Ureter (tissue), 1 donor: ENCODE measurements around the gene AP5S1. TPM values are rescaled to one million over a fixed set of nuclear protein-coding genes. Genes with fewer than 3 reads are reported as not detected.
"Not testable (repeated sequence)": the region's sequence is repeated elsewhere in the genome, so short reads cannot be mapped to it uniquely, and the experiment has no call there.

Source experiments
- DNase-seq: peaks from one replicate; pipeline ENCODE4 v3.0.0-alpha.2; 2020; ENCODE audit warnings: low spot score
- total RNA-seq: library from RNA; stranded (reverse); gene quantifications from one replicate; pipeline ENCODE4 v1.2.4, GENCODE V29; 2023
- donor health status: DM: yes; HTN: yes; CAD: no.

AP5S1 gene
- total RNA-seq, 1 donor from 2014 or later = 13.6 TPM

DNA sequence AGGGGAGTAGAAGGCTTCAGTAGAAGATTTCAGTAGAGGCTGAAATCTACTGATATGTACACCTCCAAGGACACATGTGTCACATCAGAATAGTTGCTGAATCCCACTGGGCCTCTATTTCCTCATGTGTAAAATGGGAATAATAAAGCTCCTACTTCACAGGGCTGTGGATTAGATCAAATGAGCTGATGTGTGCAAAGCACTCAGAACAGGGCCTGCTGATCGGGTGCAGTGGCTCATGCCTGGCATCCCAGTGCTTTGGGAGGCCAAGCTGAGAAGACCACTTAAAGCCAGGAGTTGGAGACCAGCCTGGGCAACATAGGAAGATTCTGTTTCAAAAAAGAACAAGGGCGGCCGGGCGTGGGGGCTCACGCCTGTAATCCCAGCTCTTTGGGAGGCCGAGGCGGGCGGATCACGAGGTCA lies 8.1 kb upstream of the AP5S1 start:
- DNase-seq = no peak

DNA sequence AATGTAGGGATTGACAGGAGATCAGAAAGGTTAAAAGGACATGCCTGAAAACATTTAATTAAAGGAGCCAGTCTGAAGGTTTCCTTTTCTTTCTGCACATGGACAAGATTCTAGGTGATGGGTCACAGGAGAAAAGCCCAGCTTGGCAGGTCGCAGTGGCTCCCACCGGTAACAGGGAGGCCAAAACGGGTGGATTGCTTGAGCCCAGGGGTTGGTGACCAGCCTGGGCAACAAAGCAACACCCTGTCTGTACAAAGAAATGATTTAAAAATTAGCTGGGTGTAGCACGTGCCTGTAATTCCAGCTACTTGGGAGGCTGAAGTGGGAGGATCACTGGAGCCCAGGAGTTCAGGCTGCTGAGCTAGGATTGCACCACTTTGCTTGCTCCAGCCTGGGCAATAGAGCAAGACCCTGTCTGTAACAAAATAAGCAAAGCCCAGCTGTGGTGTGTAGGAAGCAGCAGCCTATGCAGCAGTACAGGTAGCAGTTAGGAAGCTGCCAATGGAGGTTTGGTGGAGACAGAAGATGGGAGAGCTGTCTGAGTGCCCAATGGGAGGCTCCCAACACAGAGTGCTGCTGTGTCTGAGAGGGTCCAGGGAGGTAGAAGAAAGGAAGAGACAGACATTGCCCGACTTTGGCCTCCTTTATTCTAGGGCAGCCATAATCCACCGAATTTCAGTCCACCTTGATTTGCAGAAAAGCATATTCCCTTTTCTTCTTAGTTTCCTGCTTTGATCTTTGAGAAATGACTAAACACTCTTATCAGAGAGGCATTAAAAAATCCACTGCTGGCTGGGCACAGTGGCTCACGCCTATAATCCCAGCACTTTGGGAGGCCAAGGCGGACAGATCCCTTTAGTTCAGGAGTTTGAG lies 7.1 kb upstream of the AP5S1 start:
- DNase-seq = no peak

DNA sequence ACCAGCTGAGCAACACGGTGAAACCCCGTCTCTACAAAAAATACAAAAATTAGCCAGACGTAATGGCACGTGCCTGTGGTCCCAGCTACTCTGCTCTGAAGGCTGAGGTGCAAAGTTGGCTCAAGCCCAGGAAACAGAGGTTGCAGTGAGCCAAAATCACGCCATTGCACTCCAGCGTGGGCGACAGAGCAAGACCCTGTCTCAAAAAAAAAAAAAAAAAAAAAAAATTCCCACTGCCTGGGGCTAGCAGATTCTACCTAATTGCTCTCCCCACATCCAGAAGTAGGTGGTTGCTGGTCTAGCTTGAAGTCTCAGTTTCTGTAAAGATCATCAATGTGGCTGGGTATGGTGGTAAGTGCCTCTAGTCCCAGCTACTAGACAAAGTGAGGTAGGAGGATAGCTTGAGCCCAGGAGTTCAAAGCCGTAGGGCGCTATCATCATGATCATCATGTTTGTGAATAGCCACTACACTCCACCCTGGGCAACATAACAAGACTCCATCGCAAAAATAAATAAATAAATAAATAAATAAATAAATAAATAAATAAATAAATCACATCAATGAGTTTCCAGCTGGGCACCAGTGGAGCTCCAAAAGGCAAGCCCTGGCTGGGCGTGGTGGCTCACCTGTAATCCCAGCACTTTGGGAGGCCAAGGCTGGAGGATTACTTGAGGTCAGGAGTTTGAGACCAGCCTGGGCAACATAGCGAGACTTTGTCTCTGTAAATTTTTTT lies 6.3 kb upstream of the AP5S1 start:
- DNase-seq = no peak

DNA sequence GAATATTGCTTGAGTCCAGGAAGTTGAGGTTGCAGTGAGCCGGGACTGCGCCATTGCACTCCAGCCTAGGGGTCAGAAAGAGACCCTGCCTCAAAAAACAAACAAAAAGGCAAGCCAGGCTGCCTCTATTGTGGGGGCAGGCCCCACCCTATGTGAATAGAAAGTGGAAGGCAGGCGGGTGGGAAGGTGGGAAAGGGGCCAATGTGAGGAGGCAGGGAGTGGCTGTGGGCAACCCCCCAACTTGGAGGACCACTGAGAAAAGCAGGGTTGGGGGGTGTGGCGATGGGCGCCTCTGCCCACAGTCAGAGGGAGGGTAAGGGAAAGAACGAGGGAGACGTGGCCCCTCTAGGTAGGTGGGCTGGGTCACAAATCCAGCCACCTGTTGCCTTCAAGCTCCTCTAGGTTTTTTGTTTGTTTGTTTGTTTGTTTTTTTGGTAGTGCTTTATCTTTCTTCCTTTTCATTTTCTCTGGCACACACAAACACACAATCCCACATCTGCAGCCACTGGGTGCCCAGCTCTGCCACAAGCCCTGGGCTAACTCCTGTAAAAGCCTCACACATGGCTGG lies 5.3 kb upstream of the AP5S1 start:
- DNase-seq = no peak

DNA sequence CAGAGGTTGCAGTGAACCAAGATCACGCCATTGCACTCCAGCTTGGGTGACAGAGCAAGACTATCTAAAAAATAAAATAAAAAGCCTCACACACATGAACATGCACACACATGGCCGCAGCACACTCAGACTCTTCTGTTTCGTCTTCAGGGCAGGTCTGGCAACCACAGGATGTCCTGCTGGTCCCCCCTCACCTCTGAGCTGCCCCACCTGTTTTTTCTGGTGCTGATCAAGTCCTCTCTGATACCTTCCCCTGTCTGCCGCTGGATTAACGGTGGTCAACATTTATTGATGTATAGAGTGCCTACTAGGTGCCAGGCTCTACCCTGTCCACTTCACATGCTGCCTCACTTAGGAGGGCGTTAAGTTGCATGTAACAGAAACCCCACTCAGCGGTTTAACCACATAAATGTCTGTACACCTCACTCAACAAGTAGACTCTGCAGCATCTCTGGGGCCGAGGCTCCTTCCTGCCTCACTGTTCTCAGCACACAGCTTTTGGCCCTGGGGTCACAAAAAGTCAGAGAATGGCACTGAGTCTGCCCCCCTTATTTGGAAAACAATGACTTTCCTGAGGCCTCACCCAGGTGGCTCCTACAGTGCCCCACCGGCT lies 4.5 kb upstream of the AP5S1 start:
- no peak for DNase-seq

DNA sequence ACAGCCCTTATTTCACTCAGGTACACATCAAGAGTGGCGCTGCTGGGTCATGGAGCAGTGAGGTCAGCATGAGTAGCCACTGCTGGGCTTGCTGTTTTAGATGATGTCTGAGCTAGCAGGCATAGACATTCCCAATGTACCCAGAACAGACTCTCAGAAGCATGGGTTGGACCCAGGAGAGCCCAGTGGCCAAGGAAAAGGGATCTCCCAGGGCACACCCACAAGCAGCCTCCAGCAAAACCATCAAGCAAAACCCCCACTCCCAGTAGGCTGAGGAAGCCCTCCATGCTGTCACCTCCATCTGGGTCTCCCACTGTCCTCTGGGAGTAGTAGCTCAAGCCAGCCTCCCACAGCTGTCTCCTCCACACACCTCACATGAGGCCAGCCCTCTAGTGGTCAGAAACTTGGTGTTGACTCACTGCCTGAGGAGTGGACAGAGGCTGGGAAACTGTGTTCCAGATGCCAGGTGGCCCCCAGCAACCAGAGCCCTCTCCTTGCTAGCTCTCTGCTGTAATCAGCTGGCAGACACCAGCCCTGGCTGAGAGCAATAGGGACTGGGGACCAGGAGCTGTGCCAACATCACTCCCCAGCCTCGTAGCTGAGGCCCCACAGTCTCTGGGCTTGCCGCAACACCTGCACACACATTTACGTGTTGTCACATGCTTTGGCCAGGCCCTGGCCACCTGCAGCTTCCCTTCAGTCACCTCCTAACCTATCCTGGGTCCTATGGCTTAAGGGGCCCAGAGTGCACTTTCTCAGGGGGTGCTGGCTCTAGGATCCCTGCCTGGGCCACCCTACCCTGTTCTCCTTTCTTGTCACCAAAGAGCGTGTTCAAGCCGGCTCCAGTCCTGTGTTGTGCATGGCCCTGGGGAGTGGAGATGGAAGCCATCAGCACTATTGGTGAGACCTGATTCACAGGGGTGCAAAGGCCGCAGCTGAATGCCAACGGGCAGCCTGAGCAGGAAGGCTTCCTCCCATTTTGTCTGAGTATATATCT lies 1.9 kb upstream of the AP5S1 start:
- no peak for DNase-seq

DNA sequence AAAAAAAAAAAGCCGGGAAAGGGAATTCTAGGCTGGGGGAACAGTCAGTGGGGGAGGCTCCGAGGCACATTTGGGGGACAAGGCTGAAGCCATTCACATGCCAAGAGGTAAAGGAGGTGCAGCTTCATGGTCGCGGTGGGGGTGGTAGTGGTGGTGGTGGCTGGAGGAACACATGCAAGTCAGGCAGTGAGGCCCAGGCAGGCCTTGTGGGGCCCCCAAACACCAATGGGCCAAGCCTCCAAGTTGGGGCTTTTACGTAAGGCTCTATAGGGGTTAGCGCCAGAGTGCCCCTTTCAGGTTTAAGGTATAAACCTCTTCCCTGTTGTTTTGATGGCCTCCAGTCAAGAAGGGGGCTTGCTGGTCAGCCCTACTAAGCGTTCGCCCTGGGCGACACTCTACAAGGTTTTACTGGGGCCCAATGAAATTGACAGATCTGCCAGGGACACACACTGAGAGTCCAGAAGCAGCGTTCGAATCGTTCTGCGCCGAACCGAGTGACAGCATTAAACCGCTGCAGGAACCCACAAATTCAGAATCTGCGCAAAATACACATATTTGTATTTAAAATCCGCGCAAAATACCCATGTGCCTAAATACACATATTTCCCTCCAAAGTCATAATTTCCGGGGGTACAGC lies 818 bp upstream of the AP5S1 start:
- no peak for DNase-seq

DNA sequence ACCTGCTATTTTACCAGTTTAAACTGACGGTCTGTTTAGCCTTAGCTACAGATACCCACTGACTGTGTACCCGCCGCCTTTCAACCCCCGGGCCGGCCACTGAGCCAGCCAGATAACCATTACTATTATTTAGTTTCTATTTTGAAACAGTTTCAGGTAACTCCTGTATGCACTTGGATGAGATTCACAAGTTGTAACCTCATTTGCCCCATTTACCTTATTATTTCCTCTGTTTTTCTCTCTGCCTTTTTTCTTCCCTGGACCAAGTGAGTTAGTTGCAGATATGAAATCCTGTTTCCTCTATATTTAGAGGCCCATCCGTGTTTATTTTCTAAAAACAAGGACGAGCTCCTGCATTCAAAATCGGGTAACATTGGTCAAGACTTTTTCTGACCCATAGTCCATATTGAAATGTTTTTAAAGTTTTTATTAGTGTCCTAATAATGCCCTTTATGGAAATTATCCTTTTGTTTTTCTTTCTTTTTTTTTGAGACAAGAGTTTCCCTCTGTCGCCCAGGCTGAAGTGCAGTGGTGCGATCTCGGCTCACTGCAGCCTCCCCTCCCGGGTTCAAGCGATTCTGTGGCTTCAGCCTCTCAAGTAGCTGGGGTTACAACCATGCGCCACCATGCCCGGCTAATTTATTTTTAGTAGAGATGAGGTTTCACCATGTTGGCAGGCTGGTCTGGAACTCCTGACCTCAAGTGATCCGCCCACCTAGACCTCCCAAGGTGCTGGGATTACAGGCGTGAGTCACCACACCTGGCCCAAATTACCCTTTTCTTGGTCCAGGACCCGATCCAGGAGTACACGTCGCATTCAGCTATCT lies 767 bp downstream of the AP5S1 start:
- DNase-seq = no peak

DNA sequence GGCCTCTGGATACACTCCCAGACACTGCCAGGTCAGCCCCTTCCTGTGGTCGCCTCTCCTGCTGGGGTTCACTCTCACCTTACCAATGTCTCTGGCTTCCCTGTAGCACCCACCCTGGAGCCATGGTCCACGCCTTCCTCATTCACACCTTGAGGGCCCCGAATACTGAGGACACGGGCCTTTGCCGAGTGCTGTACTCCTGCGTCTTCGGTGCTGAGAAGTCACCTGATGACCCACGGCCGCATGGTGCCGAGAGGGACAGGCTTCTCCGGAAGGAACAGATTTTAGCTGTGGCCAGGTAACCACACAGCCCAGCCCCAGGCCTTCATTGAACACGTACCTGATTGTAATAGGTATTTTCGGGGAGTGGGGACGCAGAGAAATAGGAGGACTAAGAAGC lies 1.6 kb downstream of the AP5S1 start:
- DNase-seq = no peak

DNA sequence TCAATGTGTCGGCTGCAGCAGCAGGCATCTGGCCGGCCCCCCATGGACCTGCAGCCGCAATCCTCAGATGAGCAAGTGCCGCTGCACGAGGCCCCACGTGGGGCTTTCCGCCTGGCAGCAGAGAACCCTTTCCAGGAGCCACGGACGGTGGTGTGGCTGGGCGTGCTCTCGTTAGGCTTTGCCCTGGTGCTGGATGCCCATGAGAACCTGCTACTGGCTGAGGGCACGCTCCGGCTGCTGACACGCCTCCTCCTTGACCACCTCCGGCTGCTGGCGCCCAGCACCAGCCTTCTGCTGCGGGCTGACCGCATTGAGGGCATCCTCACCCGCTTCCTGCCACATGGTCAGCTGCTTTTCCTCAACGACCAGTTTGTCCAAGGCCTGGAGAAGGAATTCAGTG lies 3.5 kb downstream of the AP5S1 start:
- no peak for DNase-seq

DNA sequence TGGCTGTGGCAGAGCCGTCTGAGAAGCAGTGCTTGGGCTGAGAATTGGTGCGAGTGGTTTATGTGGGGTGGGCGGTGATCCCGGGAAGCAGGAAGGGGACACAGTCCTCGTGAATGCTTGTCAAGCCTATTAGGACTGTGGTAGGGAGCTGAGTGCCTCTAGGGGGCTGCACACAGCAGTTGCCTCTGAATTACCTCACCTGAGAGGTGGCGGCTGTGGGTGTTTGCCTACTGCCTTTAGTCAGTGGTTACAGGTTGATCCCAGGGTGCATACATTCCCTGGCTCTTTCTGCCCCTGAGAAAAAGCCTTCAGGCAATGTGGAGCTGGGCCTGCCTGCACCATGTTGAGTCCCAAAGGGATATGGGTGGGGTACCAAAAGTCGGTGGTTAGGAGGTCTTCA lies 5.2 kb downstream of the AP5S1 start:
- no peak for DNase-seq

DNA sequence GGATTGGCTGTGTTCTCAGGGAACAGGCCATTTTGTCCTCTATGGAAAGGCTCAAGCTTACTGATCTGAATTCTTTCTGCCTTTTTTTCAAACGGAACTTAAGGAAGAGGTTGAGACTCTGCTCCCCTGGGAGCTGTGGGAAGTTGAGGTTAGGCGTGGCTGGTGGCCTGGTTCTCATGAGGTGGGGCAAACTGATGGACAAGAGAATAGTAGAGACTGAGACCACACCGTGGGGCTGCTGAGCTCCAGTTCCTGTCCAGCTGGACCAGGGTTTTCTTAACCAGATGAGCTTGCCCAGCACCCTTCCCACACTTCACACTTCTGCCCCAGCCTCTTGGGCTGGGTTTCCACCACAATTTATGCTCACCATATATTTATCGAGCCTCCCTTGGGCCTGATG lies 6.1 kb downstream of the AP5S1 start:
- DNase-seq = no peak

DNA sequence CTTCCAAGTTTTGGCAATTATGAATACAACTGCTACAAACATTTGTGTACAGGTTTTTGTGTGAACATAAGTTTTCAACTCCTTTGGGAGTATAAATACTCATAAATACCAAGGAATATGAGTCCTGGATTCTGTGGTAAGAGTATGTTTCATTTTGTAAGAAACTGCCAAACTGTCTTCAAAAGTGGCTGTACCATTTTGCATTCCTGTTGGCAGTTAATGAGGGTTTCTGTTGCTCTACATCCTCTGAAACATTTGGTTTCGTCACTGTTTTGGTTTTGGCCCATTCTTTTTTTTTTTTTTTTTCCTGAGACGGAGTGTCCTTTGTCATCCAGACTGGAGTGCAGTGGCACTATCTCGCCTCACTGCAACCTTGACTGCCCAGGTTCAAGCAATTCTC lies 8.5 kb downstream of the AP5S1 start:
- DNase-seq = no peak

DNA sequence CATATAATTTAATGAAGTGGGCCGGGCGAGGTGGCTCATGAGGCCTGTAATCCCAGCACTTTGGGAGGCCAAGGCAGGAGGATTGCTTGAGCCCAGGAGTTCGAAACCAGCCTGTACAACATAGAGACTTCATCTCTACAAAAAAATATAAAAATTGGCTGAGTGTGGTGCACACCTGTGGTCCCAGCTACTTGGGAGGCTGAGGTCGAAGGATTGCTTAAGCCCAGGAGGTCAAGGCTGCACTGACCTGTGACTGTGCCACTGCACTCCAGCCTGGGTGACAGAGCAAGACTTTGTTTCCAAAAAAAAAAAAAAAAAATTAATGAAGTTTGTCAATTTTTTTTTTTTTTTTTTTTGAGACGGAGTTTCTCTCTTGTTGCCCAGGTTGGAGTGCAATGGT lies 9.5 kb downstream of the AP5S1 start:
- DNase-seq = not testable (repeated sequence)

DNA sequence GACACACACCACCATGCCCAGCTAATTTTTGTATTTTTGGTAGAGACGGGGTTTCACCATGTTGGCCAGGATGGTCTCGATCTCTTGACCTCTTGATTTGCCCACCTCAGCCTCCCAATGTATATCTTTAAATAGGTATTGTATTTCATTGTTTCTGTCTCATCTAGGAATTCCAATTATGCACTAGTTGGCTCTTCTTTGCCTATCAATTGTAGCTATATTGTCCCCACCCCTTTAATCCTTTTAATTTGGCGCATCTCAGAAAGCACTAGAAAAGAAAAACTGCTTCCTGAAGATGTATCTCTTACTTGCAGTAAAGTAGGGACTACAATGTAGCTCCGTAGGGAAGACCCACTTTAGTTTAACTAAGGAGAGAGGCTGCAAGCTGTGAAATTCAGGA lies 15.8 kb downstream of the AP5S1 start:
- DNase-seq = no peak

DNA sequence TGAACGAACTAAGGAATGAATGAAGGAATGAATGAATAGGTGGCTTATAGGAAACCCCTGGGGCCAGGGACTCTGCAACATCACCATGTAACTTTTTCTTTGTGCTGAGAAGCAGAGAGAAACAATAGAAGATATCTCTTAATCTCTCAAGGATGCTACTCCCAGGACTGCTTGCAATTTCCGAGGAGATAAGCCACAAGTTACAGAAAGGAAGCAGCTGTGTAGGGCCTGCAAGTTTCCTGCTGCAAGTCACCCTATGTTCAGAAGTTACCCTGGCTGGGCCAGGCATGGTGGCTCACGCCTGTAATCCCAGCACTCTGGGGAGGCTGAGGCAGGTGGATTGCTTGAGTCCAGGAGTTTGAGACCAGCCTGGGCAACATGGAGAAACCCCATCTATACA lies 19.0 kb downstream of the AP5S1 start:
- no peak for DNase-seq

DNA sequence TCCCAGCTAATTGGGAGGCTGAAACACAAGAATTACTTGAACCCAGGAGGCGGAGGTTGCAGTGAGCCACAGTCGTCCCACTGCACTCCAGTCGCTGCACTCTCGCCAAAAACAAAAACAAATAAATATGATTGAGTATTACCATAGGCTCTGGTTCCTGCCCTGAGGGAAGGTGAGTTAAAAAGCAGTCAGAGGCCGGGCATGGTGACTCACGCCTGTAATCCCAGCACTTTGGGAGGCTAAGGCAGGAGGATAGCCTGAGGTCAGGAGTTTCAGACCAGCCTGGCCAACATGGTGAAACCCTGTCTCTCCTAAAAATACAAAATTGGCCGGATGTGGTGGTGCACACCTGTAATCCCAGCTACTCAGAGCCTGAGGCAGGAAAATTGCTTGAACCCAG lies 19.9 kb downstream of the AP5S1 start:
- not testable (repeated sequence) for DNase-seq

DNA sequence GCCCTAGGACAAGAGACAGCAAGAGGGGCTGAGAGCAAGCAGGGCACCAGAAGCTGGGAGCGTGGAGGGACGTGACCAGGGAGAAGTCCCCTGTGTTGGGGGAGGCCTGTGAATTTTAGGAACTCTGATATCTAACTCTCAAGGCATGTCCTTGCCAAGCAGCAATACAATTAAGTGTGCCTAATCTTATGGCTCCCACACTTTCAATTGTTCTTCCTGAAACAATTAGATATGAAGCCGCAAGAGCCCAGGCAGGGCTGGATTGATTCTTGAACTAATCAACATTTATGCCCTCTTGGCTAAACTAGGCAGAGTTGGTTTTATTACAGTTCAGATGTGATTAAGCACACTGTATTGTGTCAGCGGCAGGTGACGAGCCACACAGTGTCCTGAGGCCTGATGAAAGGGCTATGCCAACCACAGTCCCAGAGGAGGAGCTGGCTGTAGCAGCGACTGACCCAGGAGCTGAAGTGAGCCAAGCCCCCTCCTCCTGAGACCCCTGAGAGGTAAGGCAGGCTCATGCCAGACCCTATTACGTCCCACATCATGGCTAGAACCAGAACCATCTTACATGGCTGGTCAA lies 22.1 kb downstream of the AP5S1 start:
- DNase-seq = no peak

DNA sequence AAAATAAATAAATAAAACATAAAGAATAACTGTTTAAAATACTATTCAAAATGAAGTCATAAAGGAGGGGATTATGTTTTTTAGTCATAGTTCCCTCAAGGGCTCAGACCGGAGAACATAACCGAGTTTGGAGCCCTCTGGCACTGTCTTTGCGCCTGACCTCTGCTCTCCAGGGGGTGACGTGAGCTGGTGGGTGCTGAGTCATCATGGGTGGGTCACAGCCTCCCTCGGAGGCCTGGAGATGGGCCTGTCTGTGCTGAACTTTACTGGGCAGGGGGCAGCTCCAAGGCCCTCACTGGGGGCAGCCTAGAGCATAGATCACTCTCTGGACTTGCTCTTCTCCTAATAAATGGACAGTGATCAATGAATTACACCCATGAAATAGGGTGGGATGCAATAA lies 23.1 kb downstream of the AP5S1 start:
- no peak for DNase-seq
